K562 (cell line): ENCODE results near the gene XIRP1. TPM values are rescaled to one million over a fixed set of nuclear protein-coding genes. Genes with fewer than 3 reads are reported as not detected.

Source experiments
- ATAC-seq: fragments of 200-7000 bp; cut with Tn5 transposase; 3 replicates; pipeline ENCODE4 v1.9.1; 2020; ENCODE audit warnings: moderate library complexity
- BruUV-seq: library from RNA; stranded (reverse); fragments of 400-500 nt; replicated peaks from 2 replicates; lab custom pipeline; 2021; lab: Mats Ljungman, UMichigan
- CTCF ChIA-PET: fragments of 300-600 bp; formaldehyde crosslinking; extraction: SDS; loops from one replicate; lab custom pipeline; 2021; ENCODE audit warnings: low intra/inter-chr PET ratio; lab: Yijun Ruan, JAX
- POLR2A ChIA-PET: fragments of 300-600, 350-650 bp; sonication (Branson Sonifier 250); formaldehyde crosslinking; extraction: SDS; loops from one replicate; lab custom pipeline; 2021; ENCODE audit warnings: antibody characterized with exemption, inconsistent platforms; lab: Yijun Ruan, JAX
- DNase-seq, 4 experiments: peaks; one replicate each; pipeline versions ENCODE4 v3.0.0 to v3.0.0-alpha.2; 2011 to 2018; ENCODE audit warnings: low spot score in 3 of 4, mixed read lengths in 3 of 4; ENCODE audit errors: extremely low read depth in 1 of 4
- FAIRE-seq: peaks from 2 replicates; lab custom pipeline; 2011; peaks lifted over from hg19 to GRCh38; lab: Jason Lieb, UNC
- H2AFZ ChIP-seq: 2 replicates; pipeline ENCODE4 v1.6.0; 2011; ENCODE audit warnings: low read depth, low read length, control low read depth, inconsistent platforms
- H3K27ac ChIP-seq: fragments of 200-600 bp; 3 replicates; pipeline ENCODE4 v1.8.0; 2011; ENCODE audit warnings: low read depth, mild to moderate bottlenecking, control low read depth, inconsistent platforms, low read length, moderate library complexity, mixed read lengths; ENCODE audit errors: extremely low read depth
- H3K27me3 ChIP-seq, 2 experiments: fragments of 300-600 bp in 1 of 2; 2 replicates in 1 of 2; 3 replicates in 1 of 2; pipeline versions ENCODE4 v1.6.0 to v1.8.0; 2011; ENCODE audit warnings: inconsistent platforms in 2 of 2, low read length in 2 of 2, mild to moderate bottlenecking in 1 of 2, mixed read lengths in 1 of 2, moderate library complexity in 1 of 2; ENCODE audit not compliant: control insufficient read depth in 2 of 2, insufficient read depth in 2 of 2
- H3K36me3 ChIP-seq: fragments of 300-600 bp; 3 replicates; pipeline ENCODE4 v1.8.0; 2011; ENCODE audit warnings: mild to moderate bottlenecking, low read length, inconsistent platforms; ENCODE audit not compliant: control insufficient read depth, insufficient read depth
- H3K4me1 ChIP-seq, 2 experiments: fragments of 200-600 bp in 1 of 2; replicated peaks in 1 of 2; 2 replicates in 1 of 2; 3 replicates in 1 of 2; pipeline versions ENCODE4 v1.5.1 to v1.8.0; 2011; ENCODE audit warnings: inconsistent platforms in 2 of 2, low read length in 2 of 2, mild to moderate bottlenecking in 1 of 2, mixed read lengths in 1 of 2, moderate library complexity in 1 of 2; ENCODE audit not compliant: control insufficient read depth in 2 of 2, insufficient read depth in 2 of 2
- H3K4me2 ChIP-seq: 2 replicates; pipeline ENCODE4 v1.6.1; 2011; ENCODE audit warnings: low read length, control low read depth, inconsistent platforms, mixed read lengths; ENCODE audit not compliant: insufficient read depth
- H3K4me3 ChIP-seq: fragments of 200-600 bp; sonication (generic), shearing (Covaris generic); 2 replicates; pipeline ENCODE4 v1.5.1; 2016; ENCODE audit warnings: control low read depth, inconsistent platforms
- H3K79me2 ChIP-seq: fragments of 200-600 bp; 3 replicates; pipeline ENCODE4 v1.8.0; 2011; ENCODE audit warnings: low read length, inconsistent platforms; ENCODE audit not compliant: control insufficient read depth, insufficient read depth
- H3K9ac ChIP-seq, 2 experiments: 2 replicates each; pipeline versions ENCODE4 v1.6.0 to v1.6.1; 2011; ENCODE audit warnings: low read depth in 2 of 2, low read length in 2 of 2, control low read depth in 1 of 2, inconsistent platforms in 1 of 2, mild to moderate bottlenecking in 1 of 2, mixed read lengths in 1 of 2; ENCODE audit not compliant: insufficient read depth in 1 of 2
- H3K9me1 ChIP-seq: one replicate; pipeline ENCODE4 v1.6.0; 2011; ENCODE audit warnings: inconsistent platforms, mild to moderate bottlenecking, low read length, moderate library complexity; ENCODE audit not compliant: control insufficient read depth, insufficient read depth
- H3K9me3 ChIP-seq: replicated peaks from 2 replicates; pipeline ENCODE4 v1.5.1; 2011; ENCODE audit warnings: low read depth, low read length, inconsistent platforms; ENCODE audit not compliant: control insufficient read depth, insufficient read depth
- H4K20me1 ChIP-seq: replicated peaks from 2 replicates; pipeline ENCODE4 v1.6.1; 2011; ENCODE audit warnings: low read length, inconsistent platforms, mixed read lengths; ENCODE audit not compliant: control insufficient read depth, insufficient read depth
- HDAC2 ChIP-seq: fragments of 450-650 bp; IDR thresholded peaks from 2 replicates; pipeline ENCODE4 v1.6.1; 2016; ENCODE audit warnings: mild to moderate bottlenecking
- YY1 ChIP-seq, 3 experiments: IDR thresholded peaks; 2 replicates each; pipeline ENCODE4 v1.6.1; 2011; ENCODE audit warnings: low read length in 2 of 3, mild to moderate bottlenecking in 2 of 3, moderate library complexity in 2 of 3, borderline replicate concordance in 1 of 3, control low read depth in 1 of 3, low read depth in 1 of 3; ENCODE audit not compliant: insufficient read depth in 3 of 3, insufficient replicate concordance in 2 of 3, control insufficient read depth in 1 of 3, insufficient read length in 1 of 3; ENCODE audit errors: extremely low read depth in 1 of 3
- WGBS: fragments of 100-300 bp; shearing (Covaris generic); methylation state at CpG from one replicate; pipeline ENCODE4 v1.1.6; 2016; ENCODE audit warnings: low coverage, mixed read lengths; ENCODE audit not compliant: insufficient coverage; ENCODE audit errors: missing lambda C conversion rate; 5-methylcytosine and 5-hydroxymethylcytosine counted together
- in situ Hi-C: fragments of 300-500 bp; cut with MboI; formaldehyde crosslinking; loops from 4 replicates; pipeline ENCODE4 v1.15.0; 2018; ENCODE audit warnings: inconsistent platforms, mixed read lengths
- intact Hi-C: fragments of 100-400 bp; cut with micrococcal nuclease; formaldehyde crosslinking; loops from 2 replicates; pipeline ENCODE4 v1.14.2; 2022
- polyA plus RNA-seq, 8 experiments: library from polyadenylated mRNA; depleted of rRNA in 4 of 8; stranded (reverse) in 5 of 8; unstranded in 3 of 8; fragments of >200 nt; fragmentation: Nextera tagmentation in 2 of 8; fragmentation: Illumina TruSeq in 1 of 8; extraction: Ambion mirVana in 2 of 8; extraction: Trizol in 1 of 8; gene quantifications; 2 replicates each; pipeline versions ENCODE4 v1.2.1 to v1.2.3, GENCODE V29; 2011 to 2014; ENCODE audit warnings: inconsistent platforms in 1 of 8, missing spikeins in 1 of 8
- total RNA-seq, 7 experiments: library from RNA; depleted of rRNA in 6 of 7; stranded (reverse); fragments of >200 nt in 6 of 7; fragmentation: Illumina TruSeq in 2 of 7; extraction: Trizol in 2 of 7; gene quantifications; 2 replicates each; pipeline versions ENCODE4 v1.2.1 to v1.2.3, GENCODE V29; 2011 to 2021; ENCODE audit warnings: low replicate concordance in 1 of 7
- TF ChIP-seq, protein P1 (sequence below): fragments of 250-450 bp; sonication (Bioruptor Pico); IDR thresholded peaks from 2 replicates; pipeline ENCODE4 v1.9.0; 2021; ENCODE audit warnings: mild to moderate bottlenecking
- TF ChIP-seq, protein P2 (sequence below), 2 experiments: fragments of 450-650 bp in 1 of 2; sonication (generic) in 1 of 2; formaldehyde crosslinking in 1 of 2; IDR thresholded peaks; 2 replicates each; pipeline versions ENCODE4 v1.7.1 to v1.9.0; 2016 to 2022; ENCODE audit warnings: inconsistent platforms in 1 of 2, mild to moderate bottlenecking in 1 of 2, missing genetic modification reagents in 1 of 2

The XIRP1 gene
- total and polyA plus RNA-seq, 9 of the 15 experiments (the other 6 are each of a cell fraction or from before 2014, with no cell fraction given): 0.03 to 0.27 (median 0.08) TPM; not detected in 3

GRCh38 chr3:39205131-39205530, 12.7 kb upstream of the XIRP1 start:
- H3K27me3 ChIP-seq: peaks cover 33 to 41% of the 10 kb centered on the region in 2 experiments
- H3K36me3 ChIP-seq: no peaks in the 10 kb centered on the region
- H3K9me1 ChIP-seq: no peaks in the 10 kb centered on the region
- no peak overlapping the region for H3K4me2 ChIP-seq
- 0% methylated on average over 2 of the region's 2 CpGs for WGBS
- TF ChIP-seq HDAC2 (no peak), YY1 (IDR thresholded peaks at IDR 0.05; ENCODE audit: borderline replicate concordance in 1 of 3, control insufficient read depth in 1 of 3, extremely low read depth in 1 of 3, insufficient read depth in 3 of 3, insufficient read length in 1 of 3, insufficient replicate concordance in 2 of 3, low read depth in 1 of 3, low read length in 2 of 3) (peak in 1 of 3 experiments; percentile 50)
- TF ChIP-seq, protein P1, sequence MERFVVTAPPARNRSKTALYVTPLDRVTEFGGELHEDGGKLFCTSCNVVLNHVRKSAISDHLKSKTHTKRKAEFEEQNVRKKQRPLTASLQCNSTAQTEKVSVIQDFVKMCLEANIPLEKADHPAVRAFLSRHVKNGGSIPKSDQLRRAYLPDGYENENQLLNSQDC (CRISPR knock-in tag): no peak
- TF ChIP-seq, all 486 proteins: peak for 1
- ChIA-PET POLR2A (interaction anchor here (0.6 to 1.7 kb wide), 3 partner anchors 9 to 212 kb away, joined by 3 to 8 read pairs (median 4); no protein-coding TSS in a partner anchor), CTCF (no interaction called here)
- DNase-seq (no peak), ATAC-seq (no peak), FAIRE-seq (no peak)
- no peak overlapping the region for H3K27ac ChIP-seq
- H3K4me1 ChIP-seq: peaks cover 0 to 9% of the 10 kb centered on the region in 2 experiments; a peak in 1 of 5 replicates
- H3K4me3 ChIP-seq: no peak overlapping the region
- H2AFZ ChIP-seq: no peak overlapping the region
- H3K9ac ChIP-seq: no peak overlapping the region
- intact Hi-C loops (loop anchor here (5.0 kb wide), 2 partner anchors 78 to 172 kb away; no protein-coding TSS in a partner anchor), in situ Hi-C loops (no loop called here)
- no peaks in the 10 kb centered on the region for H4K20me1 ChIP-seq
- no peaks in the 10 kb centered on the region for H3K9me3 ChIP-seq
- no peaks in the 10 kb centered on the region for H3K79me2 ChIP-seq
- BruUV-seq: no TSS peak

- H3K9me3 ChIP-seq: no peaks in the 10 kb centered on the region
- H3K27me3 ChIP-seq: peaks cover 33 to 41% of the 10 kb centered on the region in 2 experiments
- FAIRE-seq: no peak
- no peaks in the 10 kb centered on the region for H3K79me2 ChIP-seq
- no peaks in the 10 kb centered on the region for H3K36me3 ChIP-seq
- no TSS peak for BruUV-seq
- 3% methylated on average over 5 of the region's 5 CpGs for WGBS
- ATAC-seq: no peak
- H3K4me1 ChIP-seq: peaks cover 0 to 9% of the 10 kb centered on the region in 2 experiments; a peak in 1 of 5 replicates
- H3K27ac ChIP-seq: no peak overlapping the region
- ChIA-PET CTCF (no interaction called here), POLR2A (interaction anchor here (0.6 kb wide), 2 partner anchors 19 to 67 kb away, joined by 3 to 4 read pairs; no protein-coding TSS in a partner anchor)
- H3K4me3 ChIP-seq: no peak overlapping the region
- in situ Hi-C loops: no loop called here
- intact Hi-C loops: no loop called here
- no peak overlapping the region for H3K4me2 ChIP-seq
- no peaks in the 10 kb centered on the region for H4K20me1 ChIP-seq
- H3K9me1 ChIP-seq: no peaks in the 10 kb centered on the region
- DNase-seq: no peak
- no peak overlapping the region for H2AFZ ChIP-seq
- no peak overlapping the region for H3K9ac ChIP-seq
- TF ChIP-seq, protein P2, sequence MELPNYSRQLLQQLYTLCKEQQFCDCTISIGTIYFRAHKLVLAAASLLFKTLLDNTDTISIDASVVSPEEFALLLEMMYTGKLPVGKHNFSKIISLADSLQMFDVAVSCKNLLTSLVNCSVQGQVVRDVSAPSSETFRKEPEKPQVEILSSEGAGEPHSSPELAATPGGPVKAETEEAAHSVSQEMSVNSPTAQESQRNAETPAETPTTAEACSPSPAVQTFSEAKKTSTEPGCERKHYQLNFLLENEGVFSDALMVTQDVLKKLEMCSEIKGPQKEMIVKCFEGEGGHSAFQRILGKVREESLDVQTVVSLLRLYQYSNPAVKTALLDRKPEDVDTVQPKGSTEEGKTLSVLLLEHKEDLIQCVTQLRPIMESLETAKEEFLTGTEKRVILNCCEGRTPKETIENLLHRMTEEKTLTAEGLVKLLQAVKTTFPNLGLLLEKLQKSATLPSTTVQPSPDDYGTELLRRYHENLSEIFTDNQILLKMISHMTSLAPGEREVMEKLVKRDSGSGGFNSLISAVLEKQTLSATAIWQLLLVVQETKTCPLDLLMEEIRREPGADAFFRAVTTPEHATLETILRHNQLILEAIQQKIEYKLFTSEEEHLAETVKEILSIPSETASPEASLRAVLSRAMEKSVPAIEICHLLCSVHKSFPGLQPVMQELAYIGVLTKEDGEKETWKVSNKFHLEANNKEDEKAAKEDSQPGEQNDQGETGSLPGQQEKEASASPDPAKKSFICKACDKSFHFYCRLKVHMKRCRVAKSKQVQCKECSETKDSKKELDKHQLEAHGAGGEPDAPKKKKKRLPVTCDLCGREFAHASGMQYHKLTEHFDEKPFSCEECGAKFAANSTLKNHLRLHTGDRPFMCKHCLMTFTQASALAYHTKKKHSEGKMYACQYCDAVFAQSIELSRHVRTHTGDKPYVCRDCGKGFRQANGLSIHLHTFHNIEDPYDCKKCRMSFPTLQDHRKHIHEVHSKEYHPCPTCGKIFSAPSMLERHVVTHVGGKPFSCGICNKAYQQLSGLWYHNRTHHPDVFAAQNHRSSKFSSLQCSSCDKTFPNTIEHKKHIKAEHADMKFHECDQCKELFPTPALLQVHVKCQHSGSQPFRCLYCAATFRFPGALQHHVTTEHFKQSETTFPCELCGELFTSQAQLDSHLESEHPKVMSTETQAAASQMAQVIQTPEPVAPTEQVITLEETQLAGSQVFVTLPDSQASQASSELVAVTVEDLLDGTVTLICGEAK (IDR thresholded peaks at IDR 0.05): no peak
- TF ChIP-seq, protein P2 (CRISPR knock-in tag; IDR thresholded peaks at IDR 0.05): no peak
Observed at GRCh38 chr3:39203860-39204259, 11.5 kb upstream of the XIRP1 start.
